WI38 (cell line): ENCODE measurements around the gene NID2.

Source experiments
- H3K4me3 ChIP-seq: 2 replicates; pipeline ENCODE4 v1.5.1; 2011; ENCODE audit warnings: low read depth, mild to moderate bottlenecking, control low read depth, low read length
- CTCF ChIP-seq: IDR thresholded peaks from 2 replicates; pipeline ENCODE4 v1.5.1; 2012; ENCODE audit warnings: low read depth, mild to moderate bottlenecking, control low read depth, low read length

Gene NID2

GRCh38 chr14:52025310-52025709 lies 43.5 kb downstream of the NID2 start:
- no peak for TF ChIP-seq CTCF
- no peak overlapping the region for H3K4me3 ChIP-seq

GRCh38 chr14:52023518-52023917 lies 45.3 kb downstream of the NID2 start:
- TF ChIP-seq CTCF = no peak
- no peak overlapping the region for H3K4me3 ChIP-seq

- no peak overlapping the region for H3K4me3 ChIP-seq
- TF ChIP-seq CTCF = no peak
Observed at GRCh38 chr14:52021957-52022600, 46.8 kb downstream of the NID2 start.

- TF ChIP-seq CTCF = no peak
- no peak overlapping the region for H3K4me3 ChIP-seq
Observed at GRCh38 chr14:52020866-52021717, 47.8 kb downstream of the NID2 start.

GRCh38 chr14:52020161-52020714 lies 48.6 kb downstream of the NID2 start:
- no peak for TF ChIP-seq CTCF
- H3K4me3 ChIP-seq = no peak overlapping the region

- no peak overlapping the region for H3K4me3 ChIP-seq
- no peak for TF ChIP-seq CTCF
Observed at GRCh38 chr14:52018970-52019369, 49.9 kb downstream of the NID2 start.

- H3K4me3 ChIP-seq = no peak overlapping the region
- TF ChIP-seq CTCF = no peak
Observed at GRCh38 chr14:52018252-52018651, 50.6 kb downstream of the NID2 start.
